ENCODE measurements around the gene MT1HL1.

- TF ChIP-seq, protein P1, sequence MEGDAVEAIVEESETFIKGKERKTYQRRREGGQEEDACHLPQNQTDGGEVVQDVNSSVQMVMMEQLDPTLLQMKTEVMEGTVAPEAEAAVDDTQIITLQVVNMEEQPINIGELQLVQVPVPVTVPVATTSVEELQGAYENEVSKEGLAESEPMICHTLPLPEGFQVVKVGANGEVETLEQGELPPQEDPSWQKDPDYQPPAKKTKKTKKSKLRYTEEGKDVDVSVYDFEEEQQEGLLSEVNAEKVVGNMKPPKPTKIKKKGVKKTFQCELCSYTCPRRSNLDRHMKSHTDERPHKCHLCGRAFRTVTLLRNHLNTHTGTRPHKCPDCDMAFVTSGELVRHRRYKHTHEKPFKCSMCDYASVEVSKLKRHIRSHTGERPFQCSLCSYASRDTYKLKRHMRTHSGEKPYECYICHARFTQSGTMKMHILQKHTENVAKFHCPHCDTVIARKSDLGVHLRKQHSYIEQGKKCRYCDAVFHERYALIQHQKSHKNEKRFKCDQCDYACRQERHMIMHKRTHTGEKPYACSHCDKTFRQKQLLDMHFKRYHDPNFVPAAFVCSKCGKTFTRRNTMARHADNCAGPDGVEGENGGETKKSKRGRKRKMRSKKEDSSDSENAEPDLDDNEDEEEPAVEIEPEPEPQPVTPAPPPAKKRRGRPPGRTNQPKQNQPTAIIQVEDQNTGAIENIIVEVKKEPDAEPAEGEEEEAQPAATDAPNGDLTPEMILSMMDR (IDR thresholded peaks at IDR 0.05; ENCODE audit: low read depth, low read length, missing input control): no peak
- TF ChIP-seq NR2F2 (IDR thresholded peaks at IDR 0.05): no peak
- TF ChIP-seq, protein P2, sequence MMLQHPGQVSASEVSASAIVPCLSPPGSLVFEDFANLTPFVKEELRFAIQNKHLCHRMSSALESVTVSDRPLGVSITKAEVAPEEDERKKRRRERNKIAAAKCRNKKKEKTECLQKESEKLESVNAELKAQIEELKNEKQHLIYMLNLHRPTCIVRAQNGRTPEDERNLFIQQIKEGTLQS (IDR thresholded peaks at IDR 0.05): no peak
- TF ChIP-seq RAD21 (IDR thresholded peaks at IDR 0.05): no peak
- TF ChIP-seq, protein P3, sequence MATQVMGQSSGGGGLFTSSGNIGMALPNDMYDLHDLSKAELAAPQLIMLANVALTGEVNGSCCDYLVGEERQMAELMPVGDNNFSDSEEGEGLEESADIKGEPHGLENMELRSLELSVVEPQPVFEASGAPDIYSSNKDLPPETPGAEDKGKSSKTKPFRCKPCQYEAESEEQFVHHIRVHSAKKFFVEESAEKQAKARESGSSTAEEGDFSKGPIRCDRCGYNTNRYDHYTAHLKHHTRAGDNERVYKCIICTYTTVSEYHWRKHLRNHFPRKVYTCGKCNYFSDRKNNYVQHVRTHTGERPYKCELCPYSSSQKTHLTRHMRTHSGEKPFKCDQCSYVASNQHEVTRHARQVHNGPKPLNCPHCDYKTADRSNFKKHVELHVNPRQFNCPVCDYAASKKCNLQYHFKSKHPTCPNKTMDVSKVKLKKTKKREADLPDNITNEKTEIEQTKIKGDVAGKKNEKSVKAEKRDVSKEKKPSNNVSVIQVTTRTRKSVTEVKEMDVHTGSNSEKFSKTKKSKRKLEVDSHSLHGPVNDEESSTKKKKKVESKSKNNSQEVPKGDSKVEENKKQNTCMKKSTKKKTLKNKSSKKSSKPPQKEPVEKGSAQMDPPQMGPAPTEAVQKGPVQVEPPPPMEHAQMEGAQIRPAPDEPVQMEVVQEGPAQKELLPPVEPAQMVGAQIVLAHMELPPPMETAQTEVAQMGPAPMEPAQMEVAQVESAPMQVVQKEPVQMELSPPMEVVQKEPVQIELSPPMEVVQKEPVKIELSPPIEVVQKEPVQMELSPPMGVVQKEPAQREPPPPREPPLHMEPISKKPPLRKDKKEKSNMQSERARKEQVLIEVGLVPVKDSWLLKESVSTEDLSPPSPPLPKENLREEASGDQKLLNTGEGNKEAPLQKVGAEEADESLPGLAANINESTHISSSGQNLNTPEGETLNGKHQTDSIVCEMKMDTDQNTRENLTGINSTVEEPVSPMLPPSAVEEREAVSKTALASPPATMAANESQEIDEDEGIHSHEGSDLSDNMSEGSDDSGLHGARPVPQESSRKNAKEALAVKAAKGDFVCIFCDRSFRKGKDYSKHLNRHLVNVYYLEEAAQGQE (IDR thresholded peaks at IDR 0.05): no peak
- no peak for TF ChIP-seq GABPA (IDR thresholded peaks at IDR 0.05 in 1 of 2, conservative IDR thresholded peaks at IDR 0.05 in 1 of 2)
- no peak for TF ChIP-seq TAF1 (conservative IDR thresholded peaks at IDR 0.05)
- no peak for TF ChIP-seq EGR1 (IDR thresholded peaks at IDR 0.05; ENCODE audit: low read depth in 2 of 2)
- TF ChIP-seq, protein P4, sequence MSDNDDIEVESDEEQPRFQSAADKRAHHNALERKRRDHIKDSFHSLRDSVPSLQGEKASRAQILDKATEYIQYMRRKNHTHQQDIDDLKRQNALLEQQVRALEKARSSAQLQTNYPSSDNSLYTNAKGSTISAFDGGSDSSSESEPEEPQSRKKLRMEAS (IDR thresholded peaks at IDR 0.05): no peak
These were observed 37.6 kb downstream of the MT1HL1 start for GRCh38 chr1:236966636-236967035.
